ENCODE measurements around the gene CD3D.

CD3D gene

GRCh38 chr11:118342503-118343161 lies at the start of gene CD3D:
TSS of gene CD3D (minus strand) at chr11:118342705. CDS start at chr11:118342607, 98 bp downstream.
- no peak for DNase-seq

DNA sequence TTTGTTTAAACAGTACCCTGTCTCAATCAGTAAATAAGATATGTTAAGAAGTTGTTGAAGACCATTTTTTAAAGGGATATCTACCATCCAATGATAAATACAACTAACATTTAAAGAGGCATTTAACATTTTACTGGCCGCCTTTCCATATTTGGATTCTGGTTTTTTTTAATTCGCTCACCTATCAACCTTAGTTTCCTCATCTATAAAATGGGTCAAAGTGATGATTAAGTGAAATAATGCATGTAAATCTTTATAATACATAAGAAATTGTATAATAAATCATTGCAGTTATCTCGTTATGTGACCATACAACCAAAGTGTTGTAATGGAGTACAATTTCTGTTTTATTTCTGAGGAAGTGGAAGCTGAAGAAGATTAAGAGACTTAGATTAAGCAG lies 41.2 kb upstream of the CD3D start:
- no peak for DNase-seq

- no peak for DNase-seq
Measured at GRCh38 chr11:118382954-118383353, 40.4 kb upstream of the CD3D start.

DNA sequence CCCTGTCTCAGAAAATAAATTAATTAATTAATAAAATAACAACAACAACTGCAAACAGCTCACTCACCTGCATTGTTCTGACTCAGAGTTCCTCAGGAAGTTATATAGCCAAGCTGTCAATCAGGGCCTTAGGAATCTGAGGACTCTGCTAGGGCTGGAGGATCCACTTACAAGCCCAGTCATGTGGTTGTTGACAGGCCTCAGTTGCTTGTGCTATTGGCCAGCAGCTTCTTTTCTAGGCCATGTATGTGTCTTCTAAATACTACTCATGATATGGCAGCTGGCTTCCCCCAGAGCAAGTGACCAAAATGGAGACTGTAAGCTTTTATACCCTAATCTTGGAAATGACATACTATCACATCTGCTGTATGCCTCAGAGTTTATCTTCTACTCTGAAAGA lies 38.1 kb upstream of the CD3D start:
- no peak for DNase-seq

DNA sequence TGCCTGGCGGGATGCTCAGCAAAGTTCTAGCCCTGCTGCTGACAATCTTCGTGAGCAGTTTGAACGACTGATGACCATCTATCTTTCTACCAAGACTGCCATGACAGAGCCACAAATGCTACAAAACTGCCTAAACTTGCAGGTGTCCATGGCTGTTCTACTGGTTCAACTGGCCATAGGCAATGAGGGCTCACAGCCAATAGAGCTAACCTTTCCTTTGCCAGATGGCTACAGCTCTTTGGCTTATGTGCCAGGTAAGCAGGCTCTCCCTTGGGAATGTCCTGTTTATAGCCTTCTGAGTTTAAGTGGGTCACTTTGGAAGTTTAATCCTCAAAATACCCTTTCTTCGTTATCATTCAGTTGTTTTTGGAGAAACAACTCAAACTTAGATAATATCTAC lies 37.0 kb upstream of the CD3D start:
- DNase-seq: peak in 1 of 14 donors; percentile 88

DNA sequence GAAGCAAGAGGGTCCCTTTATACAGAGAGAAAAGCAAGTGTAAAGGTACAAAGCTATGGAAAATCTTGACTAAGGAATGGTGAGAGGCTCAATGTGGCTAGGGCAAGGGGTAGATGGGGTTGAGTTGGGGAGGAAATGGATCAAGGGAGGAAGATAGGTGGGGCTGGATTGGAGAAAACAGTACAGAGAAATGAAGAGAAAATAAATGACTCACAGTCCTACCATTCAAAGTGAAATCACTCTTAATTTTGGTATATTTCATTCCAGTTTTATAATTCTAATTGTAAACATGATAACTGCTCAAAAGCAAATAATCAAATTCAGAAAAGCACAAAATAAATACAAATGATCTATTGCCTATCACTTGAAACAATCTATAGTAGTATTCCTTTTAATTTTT lies 33.5 kb upstream of the CD3D start:
- no peak for DNase-seq

DNA sequence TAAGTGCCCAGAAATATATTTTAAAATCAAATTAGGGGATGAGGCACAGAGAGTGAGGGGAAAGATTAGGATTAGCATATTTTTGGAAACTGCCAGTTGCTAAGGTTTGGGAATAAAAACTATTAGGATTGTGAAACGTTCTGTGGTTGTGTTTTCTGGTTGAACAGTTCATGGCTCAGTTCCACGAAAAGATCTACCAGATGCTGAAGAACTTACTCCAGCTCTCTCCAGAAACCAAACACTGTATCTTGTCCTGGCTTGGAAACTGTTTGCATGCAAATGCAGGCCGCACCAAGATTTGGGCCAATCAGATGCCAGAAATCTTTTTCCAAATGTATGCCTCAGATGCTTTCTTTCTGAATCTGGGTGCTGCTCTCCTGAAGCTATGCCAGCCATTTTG lies 32.2 kb upstream of the CD3D start:
- no peak for DNase-seq

DNA sequence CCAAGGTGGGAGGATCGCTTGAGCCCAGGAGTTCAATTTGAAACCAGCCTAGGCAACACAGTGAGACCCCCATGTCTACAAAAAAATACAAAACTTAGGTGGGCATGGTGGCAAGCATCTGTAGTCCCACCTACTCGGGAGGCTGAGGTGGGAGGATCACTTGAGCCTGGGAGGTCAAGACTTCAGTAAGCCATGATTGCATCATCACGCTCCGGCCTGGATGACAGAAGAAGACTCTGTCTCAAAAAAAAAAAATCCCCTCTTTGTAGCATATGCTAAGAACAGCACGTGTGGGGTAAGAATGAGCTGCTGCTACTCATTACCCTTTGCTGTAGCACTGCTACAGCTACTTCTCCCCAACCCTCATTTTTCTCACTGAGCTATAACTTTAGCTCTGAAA lies 31.4 kb upstream of the CD3D start:
- DNase-seq: no peak

GRCh38 chr11:118373263-118373662 lies 30.8 kb upstream of the CD3D start:
- DNase-seq: no peak

DNA sequence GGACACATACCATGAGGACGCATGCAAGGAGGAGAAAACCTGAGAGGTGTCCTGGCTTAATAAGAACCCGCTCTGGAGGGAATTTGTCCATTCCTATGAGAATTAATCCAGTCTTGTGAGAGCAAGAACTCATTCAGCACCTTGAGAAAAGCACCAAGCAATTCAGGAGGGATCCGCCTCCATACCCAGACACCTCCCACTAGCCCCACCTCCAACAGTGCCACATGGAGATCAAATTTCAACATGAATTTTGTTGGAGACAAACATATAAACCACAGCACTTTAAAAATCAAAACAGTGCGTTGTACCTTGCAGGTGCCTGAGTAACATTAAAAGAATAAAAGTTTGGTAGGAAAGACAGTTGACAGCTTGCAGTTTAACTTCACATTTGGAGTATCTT lies 28.3 kb upstream of the CD3D start:
- no peak for DNase-seq

DNA sequence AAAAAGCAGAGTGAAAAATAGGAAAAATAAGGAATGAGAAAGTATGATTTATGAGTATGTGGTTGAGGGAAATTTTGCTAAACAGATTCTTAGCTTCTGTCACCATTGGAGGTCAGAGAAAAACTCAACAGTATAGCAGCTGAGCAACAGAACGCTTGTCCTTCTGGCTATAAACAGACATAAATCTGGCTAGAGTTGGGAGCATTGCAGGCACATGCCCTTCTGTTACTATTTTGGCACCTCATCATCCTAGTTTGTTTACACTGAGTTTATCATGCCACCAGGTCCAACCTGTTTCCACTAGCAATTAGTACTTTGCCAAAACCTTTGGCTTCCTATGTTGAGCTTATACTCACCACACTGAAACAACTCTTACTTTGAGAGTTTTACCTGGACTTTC lies 23.8 kb upstream of the CD3D start:
- peak in 2 of 14 donors; percentile 0 to 95 for DNase-seq

DNA sequence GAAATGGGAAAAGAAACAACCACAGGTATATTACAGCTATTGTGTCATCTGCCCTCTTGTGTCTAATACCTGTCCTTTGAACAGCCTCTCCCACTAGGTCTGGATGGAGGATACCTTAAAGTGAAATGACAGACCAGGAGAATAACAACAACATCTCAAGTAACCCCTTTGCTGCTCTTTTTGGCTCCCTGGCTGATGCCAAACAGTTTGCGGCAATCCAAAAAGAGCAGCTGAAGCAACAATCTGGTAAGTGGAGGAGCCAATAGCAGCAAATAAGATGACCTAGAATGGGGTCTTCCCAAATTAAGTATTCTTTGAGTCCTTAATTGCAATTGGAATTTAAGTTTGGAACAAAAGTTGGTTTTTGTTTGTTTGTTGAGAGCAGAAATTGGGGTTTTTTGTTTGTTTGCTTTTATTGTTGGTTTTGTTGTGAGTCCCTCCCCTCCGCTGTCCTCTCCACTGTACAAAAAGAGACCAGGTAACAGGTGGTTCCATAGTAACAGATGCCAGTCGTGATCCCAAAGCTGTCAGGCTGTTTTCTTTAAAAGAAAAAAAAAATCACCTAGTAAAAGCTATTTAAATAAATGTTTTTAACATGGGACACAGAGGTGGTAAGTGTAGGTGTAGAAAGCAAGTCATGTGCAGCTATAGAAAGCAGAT lies 22.6 kb upstream of the CD3D start:
- DNase-seq: peak in 1 of 14 donors; percentile 91

GRCh38 chr11:118359295-118359958 lies 16.9 kb upstream of the CD3D start, which contains the start of gene UBE4A:
TSS of gene UBE4A (plus strand) at chr11:118359600. CDS start at chr11:118365081, 5,481 bp downstream.
- DNase-seq: peak; percentile 66 to 97 (median 88)

GRCh38 chr11:118358071-118358470 lies 15.6 kb upstream of the CD3D start:
- no peak for DNase-seq

- DNase-seq: no peak
Measured at GRCh38 chr11:118353084-118353710, 10.7 kb upstream of the CD3D start.

DNA sequence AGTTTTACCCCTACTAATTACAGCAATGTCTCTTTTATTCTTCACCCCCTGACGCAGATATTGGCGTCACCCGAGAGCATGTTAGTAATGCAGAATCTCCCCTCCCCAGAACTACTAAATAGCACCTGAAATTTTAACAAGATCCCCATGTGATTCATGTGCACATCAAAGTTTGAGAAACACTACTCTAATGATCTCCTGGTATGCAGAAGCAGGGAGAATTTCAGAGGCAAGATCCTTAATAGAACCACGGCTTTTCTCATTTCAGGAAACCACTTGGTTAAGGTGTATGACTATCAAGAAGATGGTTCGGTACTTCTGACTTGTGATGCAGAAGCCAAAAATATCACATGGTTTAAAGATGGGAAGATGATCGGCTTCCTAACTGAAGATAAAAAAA lies 7.0 kb upstream of the CD3D start:
- DNase-seq: no peak

GRCh38 chr11:118343981-118344515 lies 1.5 kb upstream of the CD3D start, which contains the start of gene CD3G:
TSS of gene CD3G (plus strand) at chr11:118344344. CDS start at chr11:118344424, 80 bp downstream.
- DNase-seq: no peak

DNA sequence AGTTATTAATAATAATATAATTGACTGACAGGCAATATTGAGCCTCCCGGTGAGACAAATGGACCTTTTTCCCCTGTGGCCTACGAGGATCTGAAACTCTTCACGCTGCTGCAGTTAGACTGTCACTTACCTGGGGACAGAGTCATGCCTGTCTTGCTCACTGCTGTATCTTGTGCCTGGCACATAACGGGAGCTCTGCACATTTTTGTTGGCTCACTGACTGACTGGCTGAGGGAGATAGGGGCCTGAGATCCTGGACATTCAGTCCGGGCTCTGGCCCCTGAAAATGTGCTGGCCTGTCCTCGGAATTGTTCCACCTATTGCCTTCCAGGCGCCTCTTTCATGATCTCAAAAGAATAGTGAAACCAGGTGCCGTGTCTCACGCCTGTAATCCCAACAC lies 743 bp upstream of the CD3D start:
- DNase-seq: no peak

- no peak for DNase-seq
Measured at GRCh38 chr11:118341815-118342489, 553 bp downstream of the CD3D start.

GRCh38 chr11:118341261-118341660 lies 1.2 kb downstream of the CD3D start:
- DNase-seq: no peak

DNA sequence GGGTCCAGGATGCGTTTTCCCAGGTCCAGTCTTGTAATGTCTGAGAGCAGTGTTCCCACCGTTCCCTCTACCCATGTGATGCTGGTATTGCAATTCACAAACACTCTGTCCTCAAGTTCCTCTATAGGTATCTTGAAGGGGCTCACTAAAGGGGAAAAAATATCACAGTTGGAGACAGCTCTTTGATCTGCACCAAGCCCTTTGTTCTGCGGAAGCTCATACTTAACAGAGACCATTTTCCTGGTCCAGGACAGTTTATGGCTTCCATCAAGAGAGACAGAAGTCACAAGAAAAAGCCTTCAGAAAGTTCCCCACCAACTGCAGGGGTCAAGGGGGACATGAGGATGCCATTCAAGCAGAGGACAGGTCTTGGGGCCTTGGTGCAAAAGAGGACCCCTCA lies 2.1 kb downstream of the CD3D start:
- no peak for DNase-seq

DNA sequence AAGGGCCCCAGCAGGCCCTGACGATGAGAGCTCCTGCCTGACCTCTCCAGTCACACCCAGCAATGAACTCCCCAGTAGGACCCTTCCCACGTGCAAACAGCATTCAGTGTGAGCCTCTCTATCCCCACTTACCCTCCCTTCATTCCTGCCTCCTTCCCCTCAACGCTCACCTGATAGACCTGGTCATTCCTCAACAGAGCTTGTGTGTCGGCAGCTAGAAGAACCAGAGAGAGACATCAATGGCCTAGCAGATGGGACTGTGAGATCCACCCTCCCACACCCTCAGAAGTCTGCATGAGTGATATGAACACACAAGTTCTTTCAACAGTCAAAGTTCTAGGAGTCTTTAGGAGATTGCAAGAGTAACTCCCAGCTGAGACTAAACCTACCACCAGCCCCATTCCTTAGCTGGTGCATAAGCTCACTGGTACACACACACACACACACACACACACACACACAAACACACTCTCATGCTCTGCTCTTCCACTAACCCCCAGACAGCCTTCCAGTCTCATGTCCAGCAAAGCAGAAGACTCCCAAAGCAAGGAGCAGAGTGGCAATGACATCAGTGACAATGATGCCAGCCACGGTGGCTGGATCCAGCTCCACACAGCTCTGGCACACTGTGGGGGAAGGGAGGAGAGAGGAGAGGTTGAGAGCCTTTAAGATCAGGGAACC lies 3.1 kb downstream of the CD3D start:
- no peak for DNase-seq

All from C1 segment of cervical spinal cord (tissue), 14 donors.